Uterus (tissue), 2 donors: ENCODE results near the gene SUPT4H1.

ENCODE experiments used
- CTCF ChIP-seq, 4 experiments: fragments of 200-600 bp in 2 of 4; fragments of 450-650 bp in 2 of 4; sonication (generic) in 2 of 4; IDR thresholded peaks; one replicate each; pipeline ENCODE4 v1.5.1; 2016 to 2019; ENCODE audit warnings: antibody characterized with exemption in 4 of 4, mild to moderate bottlenecking in 2 of 4, moderate library complexity in 1 of 4
- POLR2A ChIP-seq, 2 donors: fragments of 450-650 bp; IDR thresholded peaks; one replicate each; pipeline ENCODE4 v1.6.1; 2016; ENCODE audit warnings: antibody characterized with exemption in 2 of 2, mild to moderate bottlenecking in 1 of 2, moderate library complexity in 1 of 2

DNA sequence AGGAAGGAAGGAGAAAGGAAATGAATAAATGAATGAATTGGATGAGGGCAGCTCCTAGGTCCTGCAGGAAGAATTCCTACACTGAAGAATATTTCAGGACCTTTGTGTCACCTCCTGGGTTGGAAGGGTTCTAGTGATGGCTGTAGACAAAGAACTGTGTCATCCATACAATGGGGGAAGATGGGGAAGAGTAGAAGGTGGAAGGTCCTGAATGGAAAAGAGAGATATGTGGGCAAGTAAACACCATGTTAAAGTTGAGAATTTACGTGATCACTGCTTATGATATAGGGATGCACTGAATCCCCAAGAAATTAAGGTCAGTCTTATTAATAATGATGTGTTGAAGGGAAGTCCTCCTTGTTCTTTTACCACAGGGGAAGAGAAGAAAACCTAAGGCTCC is 4.2 kb upstream of the SUPT4H1 start:
- no peak for TF ChIP-seq CTCF (IDR thresholded peaks at IDR 0.05)
- TF ChIP-seq POLR2A (IDR thresholded peaks at IDR 0.05): no peak
